B cell (primary cell): Measurements from ENCODE around the gene RPS6KA1. TPM values are rescaled to one million over a fixed set of nuclear protein-coding genes. Genes with fewer than 3 reads are reported as not detected.

Experiments
- ATAC-seq: fragments of 200-7000 bp; cut with Tn5 transposase; one replicate; pipeline ENCODE4 v1.10.0; 2021; ENCODE audit warnings: low read depth, mild to moderate bottlenecking, moderate number of reproducible peaks, moderate library complexity
- CTCF ChIA-PET: fragments of 350-600 bp; sonication (Branson Sonifier 250); formaldehyde crosslinking; loops from one replicate; lab custom pipeline; 2021; ENCODE audit warnings: antibody characterized with exemption, inconsistent platforms; lab: Charles Lee
- POLR2A ChIA-PET: fragments of 350-600 bp; sonication (Branson Sonifier 250); formaldehyde crosslinking; loops from one replicate; lab custom pipeline; 2021; ENCODE audit warnings: antibody characterized with exemption; lab: Charles Lee
- DNase-seq: peaks from one replicate; pipeline ENCODE4 v3.0.0; 2013
- H2AFZ ChIP-seq: 2 replicates; pipeline ENCODE4 v1.6.1; 2012; ENCODE audit warnings: mild to moderate bottlenecking, low read depth, low read length; ENCODE audit not compliant: insufficient read depth, poor library complexity, severe bottlenecking
- H3K27ac ChIP-seq, 2 donors: 1 replicate in 1 of 2; 2 replicates in 1 of 2; pipeline ENCODE4 v1.5.1; 2012 to 2013; ENCODE audit warnings: low read length in 2 of 2, mild to moderate bottlenecking in 2 of 2, moderate library complexity in 1 of 2
- H3K27me3 ChIP-seq, 4 experiments: fragments of 200-600 bp in 1 of 4; sonication (generic) in 1 of 4; replicated peaks in 1 of 4; 1 replicate in 2 of 4; 2 replicates in 2 of 4; pipeline versions ENCODE4 v1.6.1 to v1.7.0; 2013 to 2016; ENCODE audit warnings: low read length in 3 of 4, mild to moderate bottlenecking in 2 of 4, mixed read lengths in 1 of 4, moderate library complexity in 1 of 4; ENCODE audit not compliant: insufficient read depth in 4 of 4, control insufficient read depth in 3 of 4; ENCODE audit errors: control extremely low read depth in 1 of 4
- H3K36me3 ChIP-seq, 2 experiments: replicated peaks in 1 of 2; 1 replicate in 1 of 2; 2 replicates in 1 of 2; pipeline versions ENCODE4 v1.6.1 to v1.7.1; 2013; ENCODE audit warnings: low read length in 1 of 2; ENCODE audit not compliant: insufficient read depth in 2 of 2, control insufficient read depth in 1 of 2; ENCODE audit errors: control extremely low read depth in 1 of 2, extremely low read depth in 1 of 2
- H3K4me1 ChIP-seq, 2 donors: fragments of 200-600 bp in 1 of 2; sonication (generic) in 1 of 2; 1 replicate in 1 of 2; 2 replicates in 1 of 2; pipeline versions ENCODE4 v1.5.1 to v1.6.1; 2013 to 2017; ENCODE audit warnings: low read length in 2 of 2; ENCODE audit not compliant: control insufficient read depth in 2 of 2, insufficient read depth in 2 of 2
- H3K4me2 ChIP-seq: replicated peaks from 2 replicates; pipeline ENCODE3; 2012; ENCODE audit warnings: mild to moderate bottlenecking, low read depth, low read length; ENCODE audit not compliant: poor library complexity, severe bottlenecking
- H3K4me3 ChIP-seq, 5 experiments: fragments of 200-600 bp in 1 of 5; sonication (generic) in 1 of 5; 1 replicate in 3 of 5; 2 replicates in 2 of 5; pipeline versions ENCODE4 v1.5.1 to v1.7.0; 2011 to 2016; ENCODE audit warnings: low read length in 4 of 5, mild to moderate bottlenecking in 4 of 5, low read depth in 2 of 5, control low read depth in 1 of 5, moderate library complexity in 1 of 5; ENCODE audit not compliant: insufficient read depth in 1 of 5; ENCODE audit errors: control extremely low read depth in 1 of 5, extremely low read depth in 1 of 5
- H3K79me2 ChIP-seq: fragments of 200-600 bp; sonication (generic); one replicate; pipeline ENCODE4 v1.6.0; 2016; ENCODE audit warnings: low read length; ENCODE audit not compliant: control insufficient read depth, insufficient read depth
- H3K9ac ChIP-seq: fragments of 200-600 bp; sonication (generic); 2 replicates; pipeline ENCODE4 v1.6.1; 2017; ENCODE audit warnings: mild to moderate bottlenecking, low read length, moderate library complexity
- H3K9me3 ChIP-seq, 3 donors: one replicate each; pipeline versions ENCODE4 v1.6.1 to v1.7.1; 2013; ENCODE audit warnings: low read length in 2 of 3; ENCODE audit not compliant: control insufficient read depth in 2 of 3, insufficient read depth in 1 of 3; ENCODE audit errors: control extremely low read depth in 1 of 3
- H4K20me1 ChIP-seq: 2 replicates; pipeline ENCODE4 v1.6.0; 2012; ENCODE audit warnings: mild to moderate bottlenecking, low read length; ENCODE audit not compliant: insufficient read depth, control insufficient read depth, poor library complexity, severe bottlenecking
- H3K27ac Mint-ChIP-seq: one replicate; pipeline ENCODE4 v1.8.0; 2021; ENCODE audit warnings: mixed read lengths
- H3K27me3 Mint-ChIP-seq: one replicate; pipeline ENCODE4 v1.8.0; 2021; ENCODE audit warnings: mixed read lengths
- H3K4me1 Mint-ChIP-seq: one replicate; pipeline ENCODE4 v1.8.0; 2021; ENCODE audit warnings: mixed read lengths
- H3K4me3 Mint-ChIP-seq: one replicate; pipeline ENCODE4 v1.8.0; 2021; ENCODE audit warnings: mixed read lengths
- H3K9me3 Mint-ChIP-seq: one replicate; pipeline ENCODE4 v1.8.0; 2022; ENCODE audit warnings: mixed read lengths; ENCODE audit not compliant: insufficient read depth
- EZH2 ChIP-seq: IDR thresholded peaks from 2 replicates; pipeline ENCODE4 v1.6.1; 2012; ENCODE audit warnings: borderline replicate concordance, low read depth, mild to moderate bottlenecking, moderate library complexity, low read length; ENCODE audit not compliant: insufficient read depth, poor library complexity, severe bottlenecking
- WGBS: methylation state at CpG from one replicate; pipeline ENCODE4 v1.1.5; 2013; ENCODE audit warnings: missing lambda C conversion rate; ENCODE audit not compliant: insufficient coverage; 5-methylcytosine and 5-hydroxymethylcytosine counted together
- intact Hi-C: fragments of 100-400 bp; cut with micrococcal nuclease; formaldehyde crosslinking; loops from one replicate; pipeline ENCODE4 v1.10.0; 2022
- polyA plus RNA-seq: library from polyadenylated mRNA; depleted of rRNA; stranded (reverse); fragments of >200 nt; gene quantifications from 2 replicates; pipeline ENCODE4 v1.2.3, GENCODE V29; 2012
- total RNA-seq, 2 donors: library from RNA; stranded (reverse); fragments of 120-200 nt in 1 of 2; gene quantifications; 1 replicate in 1 of 2; 2 replicates in 1 of 2; pipeline versions ENCODE4 v1.2.3 to v1.2.4, GENCODE V29; 2013 to 2022
- TF ChIP-seq, protein P1 (sequence below): fragments of 200-600 bp; IDR thresholded peaks from one replicate; pipeline ENCODE4 v1.8.0; 2022; ENCODE audit warnings: antibody characterized with exemption, mild to moderate bottlenecking

RPS6KA1 gene
- total and polyA plus RNA-seq, 2 donors (not counting 1 experiment from before 2014, with no cell fraction given) = 72.0 to 99.9 TPM

DNA sequence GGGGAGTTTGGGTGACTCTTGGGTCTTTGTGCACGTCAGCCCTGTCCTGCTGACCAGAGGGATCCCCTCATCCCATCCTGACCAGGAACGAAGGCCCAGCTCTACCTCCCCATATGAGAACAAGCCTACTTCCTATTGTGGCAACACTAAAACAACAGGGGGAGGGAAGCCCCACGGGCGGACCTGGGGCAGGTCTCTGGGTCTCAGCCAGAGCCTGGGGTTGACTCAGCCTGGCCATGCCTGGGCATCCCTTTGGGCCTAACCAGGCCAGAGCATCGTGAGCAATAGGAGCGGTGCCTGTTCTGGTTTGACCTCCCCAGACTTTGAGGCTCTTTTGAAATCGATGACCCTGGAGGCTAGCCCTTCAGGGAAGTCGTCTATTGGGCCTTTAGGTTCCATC, 16.8 kb downstream of the RPS6KA1 start:
- WGBS = 40% methylated on average over 6 of the region's 8 CpGs
- intact Hi-C loops = loop anchor here (5.0 kb wide), 1 partner anchor 196 kb away; no protein-coding TSS in a partner anchor
- CTCF ChIA-PET = interaction anchor here (1.0 to 2.0 kb wide), 5 partner anchors 8 to 243 kb away, joined by 3 to 9 read pairs (median 5); no protein-coding TSS in a partner anchor
- H4K20me1 ChIP-seq = peaks cover 36% of the 10 kb centered on the region
- no peaks in the 10 kb centered on the region for H3K9me3 Mint-ChIP-seq
- peak; percentile 39 for DNase-seq
- POLR2A ChIA-PET = interaction anchor here (0.5 to 1.5 kb wide), 4 partner anchors 9 to 45 kb away, joined by 3 to 9 read pairs (median 4); no protein-coding TSS in a partner anchor
- peak overlapping the region; percentile 89 for H3K27ac Mint-ChIP-seq
- no peaks in the 10 kb centered on the region for H3K9me3 ChIP-seq
- H3K4me3 Mint-ChIP-seq = peak overlapping the region; percentile 80
- peaks cover 52% of the 10 kb centered on the region for H3K79me2 ChIP-seq
- H3K4me1 ChIP-seq = peaks cover 62 to 69% of the 10 kb centered on the region in 2 donors
- peak overlapping the region; percentile 66 for H2AFZ ChIP-seq
- no peaks in the 10 kb centered on the region for H3K27me3 Mint-ChIP-seq
- peak overlapping the region; percentile 69 to 82 (median 75) for H3K4me3 ChIP-seq
- no peaks in the 10 kb centered on the region for H3K27me3 ChIP-seq
- no peak for ATAC-seq
- TF ChIP-seq EZH2 = no peak
- TF ChIP-seq, protein P1, sequence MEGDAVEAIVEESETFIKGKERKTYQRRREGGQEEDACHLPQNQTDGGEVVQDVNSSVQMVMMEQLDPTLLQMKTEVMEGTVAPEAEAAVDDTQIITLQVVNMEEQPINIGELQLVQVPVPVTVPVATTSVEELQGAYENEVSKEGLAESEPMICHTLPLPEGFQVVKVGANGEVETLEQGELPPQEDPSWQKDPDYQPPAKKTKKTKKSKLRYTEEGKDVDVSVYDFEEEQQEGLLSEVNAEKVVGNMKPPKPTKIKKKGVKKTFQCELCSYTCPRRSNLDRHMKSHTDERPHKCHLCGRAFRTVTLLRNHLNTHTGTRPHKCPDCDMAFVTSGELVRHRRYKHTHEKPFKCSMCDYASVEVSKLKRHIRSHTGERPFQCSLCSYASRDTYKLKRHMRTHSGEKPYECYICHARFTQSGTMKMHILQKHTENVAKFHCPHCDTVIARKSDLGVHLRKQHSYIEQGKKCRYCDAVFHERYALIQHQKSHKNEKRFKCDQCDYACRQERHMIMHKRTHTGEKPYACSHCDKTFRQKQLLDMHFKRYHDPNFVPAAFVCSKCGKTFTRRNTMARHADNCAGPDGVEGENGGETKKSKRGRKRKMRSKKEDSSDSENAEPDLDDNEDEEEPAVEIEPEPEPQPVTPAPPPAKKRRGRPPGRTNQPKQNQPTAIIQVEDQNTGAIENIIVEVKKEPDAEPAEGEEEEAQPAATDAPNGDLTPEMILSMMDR = no peak
- H3K9ac ChIP-seq = peak overlapping the region; percentile 77
- H3K36me3 ChIP-seq = peaks cover 0 to 42% of the 10 kb centered on the region in 2 experiments
- peaks cover 69% of the 10 kb centered on the region for H3K4me1 Mint-ChIP-seq
- peak overlapping the region; percentile 96 for H3K4me2 ChIP-seq
- peak overlapping the region; percentile 67 to 92 for H3K27ac ChIP-seq

DNA sequence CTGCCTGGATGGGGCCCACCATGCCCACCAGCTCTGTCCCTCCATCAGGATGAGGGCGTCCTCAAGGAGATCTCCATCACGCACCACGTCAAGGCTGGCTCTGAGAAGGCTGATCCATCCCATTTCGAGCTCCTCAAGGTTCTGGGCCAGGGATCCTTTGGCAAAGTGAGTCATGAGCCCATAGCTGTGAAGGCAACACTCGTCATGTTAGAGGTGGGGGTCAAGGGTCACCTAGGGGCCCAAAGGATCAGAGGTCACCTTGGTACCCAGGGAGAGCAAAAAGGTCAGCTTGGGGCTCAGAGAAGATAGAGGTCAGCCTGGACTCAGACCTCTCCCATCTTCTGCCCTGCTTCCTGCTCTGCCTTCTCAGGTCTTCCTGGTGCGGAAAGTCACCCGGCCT, 17.3 kb downstream of the RPS6KA1 start:
- H3K79me2 ChIP-seq = peaks cover 56% of the 10 kb centered on the region
- H2AFZ ChIP-seq = no peak overlapping the region
- H3K4me3 ChIP-seq = peak overlapping the region; percentile 69 to 82 (median 75)
- H3K4me1 ChIP-seq = peaks cover 58 to 65% of the 10 kb centered on the region in 2 donors
- 91% methylated on average over 7 of the region's 7 CpGs for WGBS
- ATAC-seq (no peak), DNase-seq (no peak)
- no peaks in the 10 kb centered on the region for H3K9me3 ChIP-seq
- H4K20me1 ChIP-seq = peaks cover 40% of the 10 kb centered on the region
- peak overlapping the region; percentile 96 for H3K4me2 ChIP-seq
- no peaks in the 10 kb centered on the region for H3K9me3 Mint-ChIP-seq
- POLR2A ChIA-PET = no interaction called here
- H3K4me3 Mint-ChIP-seq = peak overlapping the region; percentile 80
- H3K27me3 ChIP-seq = no peaks in the 10 kb centered on the region
- peaks cover 64% of the 10 kb centered on the region for H3K4me1 Mint-ChIP-seq
- H3K9ac ChIP-seq = peak overlapping the region; percentile 77
- no peak for TF ChIP-seq EZH2
- TF ChIP-seq, protein P1 = no peak
- intact Hi-C loops = loop anchor here (5.0 kb wide), 1 partner anchor 195 kb away; no protein-coding TSS in a partner anchor
- CTCF ChIA-PET = interaction anchor here (1.0 to 2.0 kb wide), 5 partner anchors 8 to 242 kb away, joined by 3 to 9 read pairs (median 5); no protein-coding TSS in a partner anchor
- no peaks in the 10 kb centered on the region for H3K27me3 Mint-ChIP-seq
- peak overlapping the region; percentile 67 to 92 for H3K27ac ChIP-seq
- peaks cover 0 to 46% of the 10 kb centered on the region in 2 experiments for H3K36me3 ChIP-seq
- H3K27ac Mint-ChIP-seq = peak overlapping the region; percentile 89
